ENCODE measurements around the gene NACA2. TPM values are rescaled to one million over a fixed set of nuclear protein-coding genes. Genes with fewer than 3 reads are reported as not detected.

The NACA2 gene
- total and polyA plus RNA-seq, 10 donors, result 0.16 to 0.43 (median 0.23) TPM; not detected in 7

DNA sequence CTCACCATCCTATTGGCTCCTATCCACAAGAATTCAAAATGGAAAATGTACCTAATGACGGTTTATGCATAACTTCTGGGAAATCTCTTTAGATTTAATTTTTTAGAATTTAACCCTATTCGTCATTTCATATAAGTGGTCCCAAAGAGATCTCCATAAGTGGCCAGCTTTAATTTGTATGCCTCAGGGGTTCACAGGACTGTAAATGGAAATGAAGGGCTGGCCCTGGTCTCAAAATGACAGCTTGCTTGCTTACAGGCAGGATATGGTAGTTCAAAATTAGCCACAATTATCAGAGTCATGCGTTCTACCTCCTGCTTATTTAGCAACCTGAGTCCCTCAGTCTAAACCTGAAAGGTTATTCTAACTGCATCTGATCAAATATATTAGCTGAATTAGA is 6.6 kb upstream of the NACA2 start:
- peaks cover 0 to 75% (median 2%) of the 10 kb centered on the region in 7 donors for H3K27me3 ChIP-seq (replicated peaks in 1 of 7)
- TF ChIP-seq POLR2A (IDR thresholded peaks at IDR 0.05) (no peak), POLR2AphosphoS5 (IDR thresholded peaks at IDR 0.05) (no peak)
- TF ChIP-seq, protein P1, sequence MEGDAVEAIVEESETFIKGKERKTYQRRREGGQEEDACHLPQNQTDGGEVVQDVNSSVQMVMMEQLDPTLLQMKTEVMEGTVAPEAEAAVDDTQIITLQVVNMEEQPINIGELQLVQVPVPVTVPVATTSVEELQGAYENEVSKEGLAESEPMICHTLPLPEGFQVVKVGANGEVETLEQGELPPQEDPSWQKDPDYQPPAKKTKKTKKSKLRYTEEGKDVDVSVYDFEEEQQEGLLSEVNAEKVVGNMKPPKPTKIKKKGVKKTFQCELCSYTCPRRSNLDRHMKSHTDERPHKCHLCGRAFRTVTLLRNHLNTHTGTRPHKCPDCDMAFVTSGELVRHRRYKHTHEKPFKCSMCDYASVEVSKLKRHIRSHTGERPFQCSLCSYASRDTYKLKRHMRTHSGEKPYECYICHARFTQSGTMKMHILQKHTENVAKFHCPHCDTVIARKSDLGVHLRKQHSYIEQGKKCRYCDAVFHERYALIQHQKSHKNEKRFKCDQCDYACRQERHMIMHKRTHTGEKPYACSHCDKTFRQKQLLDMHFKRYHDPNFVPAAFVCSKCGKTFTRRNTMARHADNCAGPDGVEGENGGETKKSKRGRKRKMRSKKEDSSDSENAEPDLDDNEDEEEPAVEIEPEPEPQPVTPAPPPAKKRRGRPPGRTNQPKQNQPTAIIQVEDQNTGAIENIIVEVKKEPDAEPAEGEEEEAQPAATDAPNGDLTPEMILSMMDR (IDR thresholded peaks at IDR 0.05 in 8 of 11, conservative IDR thresholded peaks at IDR 0.05 in 3 of 11), result no peak
- H3K9me3 ChIP-seq, result no peaks in the 10 kb centered on the region
- WGBS, 5 donors, result 85 to 91% (median 90%) methylated on average over 3 of the region's 3 CpGs
- H3K27ac ChIP-seq, result no peak overlapping the region
- H3K36me3 ChIP-seq, result no peaks in the 10 kb centered on the region
- intact Hi-C loops (cut with DNase I; ENCODE audit: low total_unique reads), result no loop called here
- H3K4me3 ChIP-seq, result no peak overlapping the region
- no peak for DNase-seq
- no peaks in the 10 kb centered on the region for H3K4me1 ChIP-seq

DNA sequence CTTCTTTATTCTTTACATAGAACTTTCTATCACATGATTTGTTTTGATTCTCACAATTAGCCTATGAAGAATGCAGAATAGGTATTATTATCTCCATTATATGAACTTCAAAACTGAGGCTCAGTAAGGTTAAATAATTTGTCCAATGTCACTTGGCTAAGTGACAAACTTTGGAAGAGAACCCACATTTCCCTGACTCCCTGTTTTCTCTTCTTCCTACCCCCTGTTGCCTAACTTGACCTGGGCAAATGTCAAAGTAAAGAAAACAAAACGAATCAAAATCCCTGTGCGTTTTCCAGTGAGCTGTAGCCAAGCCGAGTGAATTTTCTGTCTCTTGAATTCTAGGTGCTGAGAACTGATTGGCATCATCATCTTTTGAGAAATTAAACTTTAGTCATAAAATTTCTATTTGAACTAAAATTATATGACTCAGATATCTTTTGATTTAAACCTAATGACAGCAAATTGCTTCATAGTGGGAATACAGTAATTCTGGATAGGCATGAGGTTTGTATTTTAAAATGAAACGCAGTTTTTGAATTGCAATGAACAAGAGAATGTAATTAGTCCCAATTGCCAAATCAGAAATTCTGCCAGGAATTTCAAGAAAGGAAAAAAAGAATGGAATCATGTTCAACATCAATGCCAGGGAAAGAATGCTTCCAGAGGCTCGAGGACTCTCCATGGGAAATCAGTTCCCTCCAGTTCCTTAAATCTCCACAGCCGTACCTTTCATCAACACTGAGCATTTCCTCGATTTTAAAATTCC is 4.6 kb upstream of the NACA2 start:
- no peak for DNase-seq
- Histone ChIP-seq H3K27me3 (replicated peaks in 1 of 7) (peaks cover 0 to 85% (median 2%) of the 10 kb centered on the region in 7 donors), H3K4me1 (no peaks in the 10 kb centered on the region), H3K36me3 (no peaks in the 10 kb centered on the region), H3K27ac (no peak overlapping the region), H3K9me3 (no peaks in the 10 kb centered on the region), H3K4me3 (no peak overlapping the region)
- WGBS, 5 donors, result 65 to 74% (median 69%) methylated on average over 7 of the region's 7 CpGs
- intact Hi-C loops (cut with DNase I; ENCODE audit: low total_unique reads), result no loop called here
- TF ChIP-seq POLR2A (IDR thresholded peaks at IDR 0.05) (no peak), POLR2AphosphoS5 (IDR thresholded peaks at IDR 0.05) (no peak)
- TF ChIP-seq, protein P1 (IDR thresholded peaks at IDR 0.05 in 8 of 11, conservative IDR thresholded peaks at IDR 0.05 in 3 of 11), result no peak

DNA sequence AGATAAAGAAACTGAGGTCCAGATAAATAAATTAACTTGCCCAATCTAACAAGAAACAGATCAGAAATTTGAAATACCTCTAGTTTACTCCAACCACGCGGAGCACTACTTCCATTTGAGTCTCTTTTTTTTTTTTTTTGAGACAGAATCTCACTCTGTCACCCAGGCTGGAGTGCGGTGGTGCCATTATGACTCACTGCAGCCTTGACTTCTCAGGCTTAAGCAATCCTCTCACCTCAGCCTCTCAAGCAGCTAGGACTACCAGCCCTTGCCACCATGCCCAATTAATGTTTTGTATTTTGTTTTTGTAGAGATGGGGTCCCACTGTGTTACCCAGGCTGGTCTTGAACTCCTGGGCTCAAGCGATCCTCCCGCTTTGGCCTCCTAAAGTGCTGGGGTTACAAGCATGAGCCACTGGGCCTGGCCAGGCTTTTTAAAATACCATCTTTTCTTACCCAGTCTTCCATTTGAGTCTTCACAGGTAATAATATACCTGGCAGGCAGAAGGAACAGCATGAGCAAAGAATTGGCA is 3.3 kb upstream of the NACA2 start:
- no peak overlapping the region for H3K27ac ChIP-seq
- WGBS, 5 donors, result 84 to 92% (median 86%) methylated on average over 5 of the region's 5 CpGs
- no peak overlapping the region for H3K4me3 ChIP-seq
- DNase-seq, result no peak
- intact Hi-C loops (cut with DNase I; ENCODE audit: low total_unique reads), result no loop called here
- TF ChIP-seq POLR2A (IDR thresholded peaks at IDR 0.05) (no peak), POLR2AphosphoS5 (IDR thresholded peaks at IDR 0.05) (no peak)
- TF ChIP-seq, protein P1 (IDR thresholded peaks at IDR 0.05 in 8 of 11, conservative IDR thresholded peaks at IDR 0.05 in 3 of 11), result no peak
- H3K4me1 ChIP-seq, result no peaks in the 10 kb centered on the region
- H3K27me3 ChIP-seq (replicated peaks in 1 of 7), result peaks cover 0 to 88% (median 2%) of the 10 kb centered on the region in 7 donors
- H3K9me3 ChIP-seq, result no peaks in the 10 kb centered on the region
- H3K36me3 ChIP-seq, result no peaks in the 10 kb centered on the region

DNA sequence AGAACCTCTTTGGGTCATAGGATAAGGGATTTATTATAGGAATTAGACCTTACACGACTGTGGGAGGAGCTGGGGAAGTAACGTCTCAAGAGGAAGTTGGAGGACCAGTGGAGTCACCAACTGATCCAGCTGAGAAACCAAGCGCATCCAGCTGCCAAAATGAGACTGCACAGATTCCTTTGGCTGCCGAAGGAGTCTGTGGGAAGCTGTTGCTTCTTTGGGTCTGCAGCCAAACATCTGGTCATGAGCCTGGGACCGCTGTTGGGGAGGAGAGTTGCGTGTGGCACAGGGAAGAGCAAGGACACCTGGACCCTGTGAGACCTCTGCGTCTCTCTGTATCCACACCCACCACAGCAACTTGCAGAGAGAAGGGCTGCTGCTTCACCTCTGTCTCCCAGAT is 2.4 kb upstream of the NACA2 start:
- intact Hi-C loops (cut with DNase I; ENCODE audit: low total_unique reads), result no loop called here

More for the DNA sequence above, 2.4 kb upstream of the NACA2 start:
- Histone ChIP-seq H3K27ac (no peak overlapping the region), H3K27me3 (replicated peaks in 1 of 7) (peaks cover 0 to 79% (median 2%) of the 10 kb centered on the region in 7 donors), H3K4me3 (no peak overlapping the region), H3K36me3 (no peaks in the 10 kb centered on the region), H3K9me3 (no peaks in the 10 kb centered on the region), H3K4me1 (no peaks in the 10 kb centered on the region)
- no peak for DNase-seq
- TF ChIP-seq, protein P1 (IDR thresholded peaks at IDR 0.05 in 8 of 11, conservative IDR thresholded peaks at IDR 0.05 in 3 of 11), result no peak
- WGBS, 5 donors, result 43 to 60% (median 57%) methylated on average over 7 of the region's 7 CpGs
